Thymus (tissue), 11 donors: Measurements from ENCODE around the gene SHKBP1. TPM values are rescaled to one million over a fixed set of nuclear protein-coding genes. Genes with fewer than 3 reads are reported as not detected.

Source experiments
- DNase-seq, 9 donors: peaks; one replicate each; pipeline ENCODE4 v3.0.0-alpha.2; 2013; ENCODE audit warnings: low spot score in 9 of 9, low read depth in 6 of 9, missing footprints in 1 of 9
- H3K27ac ChIP-seq, 2 donors: one replicate each; pipeline ENCODE4 v1.5.1; 2013; ENCODE audit warnings: control low read depth in 1 of 2, low read depth in 1 of 2, low read length in 1 of 2, mild to moderate bottlenecking in 1 of 2, moderate library complexity in 1 of 2
- H3K27me3 ChIP-seq, 2 donors: one replicate each; pipeline ENCODE4 v1.5.1; 2013; ENCODE audit warnings: low read length in 1 of 2; ENCODE audit not compliant: control insufficient read depth in 2 of 2, insufficient read depth in 1 of 2
- H3K36me3 ChIP-seq, 2 donors: one replicate each; pipeline ENCODE4 v1.5.1; 2013; ENCODE audit warnings: low read length in 1 of 2, mild to moderate bottlenecking in 1 of 2, moderate library complexity in 1 of 2; ENCODE audit not compliant: control insufficient read depth in 2 of 2, insufficient read depth in 2 of 2
- H3K4me1 ChIP-seq, 2 donors: one replicate each; pipeline ENCODE4 v1.5.1; 2013; ENCODE audit warnings: low read length in 2 of 2; ENCODE audit not compliant: control insufficient read depth in 2 of 2, insufficient read depth in 2 of 2
- H3K4me3 ChIP-seq, 2 donors: one replicate each; pipeline ENCODE4 v1.5.1; 2013; ENCODE audit warnings: low read length in 2 of 2, control low read depth in 1 of 2, mild to moderate bottlenecking in 1 of 2
- H3K9me3 ChIP-seq, 2 donors: one replicate each; pipeline ENCODE4 v1.5.1; 2013; ENCODE audit warnings: low read length in 1 of 2, mild to moderate bottlenecking in 1 of 2; ENCODE audit not compliant: control insufficient read depth in 2 of 2, insufficient read depth in 1 of 2
- WGBS: extraction: QIAGEN DNeasy Blood & Tissue Kit; methylation state at CpG from one replicate; pipeline ENCODE4 v1.1.7; 2013; 5-methylcytosine and 5-hydroxymethylcytosine counted together
- polyA plus RNA-seq: library from polyadenylated mRNA; stranded (reverse); fragments of 200-250 nt; gene quantifications from one replicate; pipeline ENCODE4 v1.2.3, GENCODE V29; 2013
- total RNA-seq: library from RNA; stranded (reverse); fragments of 120-200 nt; gene quantifications from one replicate; pipeline ENCODE4 v1.2.4, GENCODE V29; 2013
- donor health status: healthy.

The SHKBP1 gene
- total and polyA plus RNA-seq, 2 donors = 33.1 to 117 TPM

GRCh38 chr19:40603071-40603388, 26.4 kb downstream of the SHKBP1 start:
- peaks cover 18 to 77% of the 10 kb centered on the region in 2 donors for H3K4me1 ChIP-seq
- peak overlapping the region in 1 of 2 donors; percentile 32 for H3K27ac ChIP-seq
- H3K9me3 ChIP-seq = peaks cover 0 to 33% of the 10 kb centered on the region in 2 donors
- H3K4me3 ChIP-seq = no peak overlapping the region
- peaks cover 71 to 99% of the 10 kb centered on the region in 2 donors for H3K27me3 ChIP-seq
- DNase-seq = no peak
- no peaks in the 10 kb centered on the region for H3K36me3 ChIP-seq
- 89% methylated on average over 2 of the region's 2 CpGs for WGBS

- no peaks in the 10 kb centered on the region for H3K36me3 ChIP-seq
- H3K27me3 ChIP-seq = peaks cover 66 to 99% of the 10 kb centered on the region in 2 donors
- H3K4me1 ChIP-seq = peaks cover 18 to 72% of the 10 kb centered on the region in 2 donors
- WGBS = 7% methylated on average over 43 of the region's 43 CpGs
- DNase-seq = peak; percentile 84 to 96 (median 92)
- peak overlapping the region; percentile 33 to 34 for H3K4me3 ChIP-seq
- H3K27ac ChIP-seq = peak overlapping the region; percentile 32 to 57
- H3K9me3 ChIP-seq = peaks cover 0 to 27% of the 10 kb centered on the region in 2 donors
These were observed 26.9 kb downstream of the SHKBP1 start for GRCh38 chr19:40603389-40604170.

GRCh38 chr19:40604171-40604646, 27.5 kb downstream of the SHKBP1 start:
- H3K27ac ChIP-seq = peak overlapping the region in 1 of 2 donors; percentile 32
- DNase-seq = no peak
- H3K9me3 ChIP-seq = peaks cover 0 to 22% of the 10 kb centered on the region in 2 donors
- peaks cover 23 to 71% of the 10 kb centered on the region in 2 donors for H3K4me1 ChIP-seq
- peaks cover 59 to 99% of the 10 kb centered on the region in 2 donors for H3K27me3 ChIP-seq
- no peaks in the 10 kb centered on the region for H3K36me3 ChIP-seq
- 9% methylated on average over 18 of the region's 18 CpGs for WGBS
- H3K4me3 ChIP-seq = peak overlapping the region; percentile 33 to 34

GRCh38 chr19:40604647-40605215, 28.1 kb downstream of the SHKBP1 start:
- WGBS = 27% methylated on average over 29 of the region's 29 CpGs
- Histone ChIP-seq H3K27me3 (peaks cover 59 to 99% of the 10 kb centered on the region in 2 donors), H3K9me3 (peaks cover 0 to 19% of the 10 kb centered on the region in 2 donors), H3K4me1 (peaks cover 28 to 71% of the 10 kb centered on the region in 2 donors), H3K4me3 (peak overlapping the region; percentile 35 to 39), H3K36me3 (no peaks in the 10 kb centered on the region), H3K27ac (peak overlapping the region in 1 of 2 donors; percentile 58)
- no peak for DNase-seq

GRCh38 chr19:40605216-40605971, 28.7 kb downstream of the SHKBP1 start:
- Histone ChIP-seq H3K4me3 (peak overlapping the region; percentile 35 to 39), H3K4me1 (peaks cover 28 to 71% of the 10 kb centered on the region in 2 donors), H3K36me3 (no peaks in the 10 kb centered on the region), H3K27ac (peak overlapping the region; percentile 58 to 69), H3K9me3 (peaks cover 0 to 24% of the 10 kb centered on the region in 2 donors), H3K27me3 (peaks cover 54 to 99% of the 10 kb centered on the region in 2 donors)
- WGBS = under 1% methylated on average over 71 of the region's 71 CpGs
- peak in 3 of 9 donors; percentile 57 to 76 (median 60) for DNase-seq

- Histone ChIP-seq H3K4me3 (no peak overlapping the region), H3K27ac (no peak overlapping the region), H3K27me3 (peaks cover 36 to 100% of the 10 kb centered on the region in 2 donors), H3K9me3 (peaks cover 0 to 22% of the 10 kb centered on the region in 2 donors), H3K36me3 (no peaks in the 10 kb centered on the region), H3K4me1 (peaks cover 27 to 57% of the 10 kb centered on the region in 2 donors)
- WGBS = 82% methylated on average over 31 of the region's 31 CpGs
- DNase-seq = no peak
These were observed 30.9 kb downstream of the SHKBP1 start for GRCh38 chr19:40607311-40608239.

GRCh38 chr19:40608240-40608621, 31.6 kb downstream of the SHKBP1 start:
- H3K36me3 ChIP-seq = no peaks in the 10 kb centered on the region
- no peak for DNase-seq
- H3K4me1 ChIP-seq = peaks cover 27 to 55% of the 10 kb centered on the region in 2 donors
- 96% methylated on average over 14 of the region's 14 CpGs for WGBS
- H3K27ac ChIP-seq = no peak overlapping the region
- no peak overlapping the region for H3K4me3 ChIP-seq
- H3K27me3 ChIP-seq = peaks cover 35 to 100% of the 10 kb centered on the region in 2 donors
- peaks cover 0 to 28% of the 10 kb centered on the region in 2 donors for H3K9me3 ChIP-seq

- WGBS = 78% methylated on average over 4 of the region's 4 CpGs
- Histone ChIP-seq H3K4me1 (peaks cover 27 to 55% of the 10 kb centered on the region in 2 donors), H3K27me3 (peaks cover 35 to 100% of the 10 kb centered on the region in 2 donors)
These were observed 32.3 kb downstream of the SHKBP1 start for GRCh38 chr19:40608957-40609356.

More at GRCh38 chr19:40608957-40609356, 32.3 kb downstream of the SHKBP1 start:
- peaks cover 0 to 25% of the 10 kb centered on the region in 2 donors for H3K9me3 ChIP-seq
- peak overlapping the region; percentile 46 to 50 for H3K4me3 ChIP-seq
- DNase-seq = no peak
- H3K36me3 ChIP-seq = no peaks in the 10 kb centered on the region
- no peak overlapping the region for H3K27ac ChIP-seq
